Epithelial cell of proximal tubule (primary cell): Measurements from ENCODE around the gene CHST10. TPM values are rescaled to one million over a fixed set of nuclear protein-coding genes. Genes with fewer than 3 reads are reported as not detected.

Source experiments
- DNase-seq: peaks from one replicate; pipeline ENCODE4 v3.0.0-alpha.2; 2011; ENCODE audit warnings: low read depth
- H3K4me3 ChIP-seq: 2 replicates; pipeline ENCODE4 v1.5.1; 2011; ENCODE audit warnings: low read depth, mild to moderate bottlenecking, low read length
- CTCF ChIP-seq: conservative IDR thresholded peaks from 2 replicates; pipeline ENCODE4 v1.5.1; 2012; ENCODE audit warnings: low read depth, mild to moderate bottlenecking, low read length
- total RNA-seq: library from RNA; depleted of rRNA; stranded (reverse); fragments of >200 nt; gene quantifications from 2 replicates; pipeline ENCODE4 v1.2.3, GENCODE V29; 2015

The CHST10 gene
- total RNA-seq, 1 donor from 2014 or later = 8.8 TPM

DNA sequence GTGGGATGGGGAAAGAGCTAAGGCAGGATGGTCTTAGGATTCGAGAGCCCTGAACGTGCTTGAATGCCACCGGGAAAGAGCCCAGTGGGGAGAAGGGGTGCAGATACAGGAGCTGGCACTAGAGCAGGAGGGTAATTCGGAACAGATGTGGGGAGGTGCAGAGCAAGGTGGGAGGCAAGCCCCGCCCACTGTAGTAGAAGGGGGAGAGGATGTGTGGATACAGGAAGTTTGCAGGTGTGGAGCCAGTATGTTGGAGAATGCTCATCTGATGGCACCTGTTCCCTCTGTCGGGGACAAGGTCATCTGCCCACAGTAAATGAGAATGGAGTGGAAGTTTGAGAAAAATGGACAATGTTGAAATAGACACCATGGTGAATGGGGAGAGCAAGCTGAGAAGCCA is 28.8 kb downstream of the CHST10 start:
- TF ChIP-seq CTCF = no peak
- H3K4me3 ChIP-seq = no peak overlapping the region
- DNase-seq = no peak

- TF ChIP-seq CTCF = no peak
- H3K4me3 ChIP-seq = no peak overlapping the region
- no peak for DNase-seq
Measured at GRCh38 chr2:100383954-100384353, 33.5 kb downstream of the CHST10 start.

DNA sequence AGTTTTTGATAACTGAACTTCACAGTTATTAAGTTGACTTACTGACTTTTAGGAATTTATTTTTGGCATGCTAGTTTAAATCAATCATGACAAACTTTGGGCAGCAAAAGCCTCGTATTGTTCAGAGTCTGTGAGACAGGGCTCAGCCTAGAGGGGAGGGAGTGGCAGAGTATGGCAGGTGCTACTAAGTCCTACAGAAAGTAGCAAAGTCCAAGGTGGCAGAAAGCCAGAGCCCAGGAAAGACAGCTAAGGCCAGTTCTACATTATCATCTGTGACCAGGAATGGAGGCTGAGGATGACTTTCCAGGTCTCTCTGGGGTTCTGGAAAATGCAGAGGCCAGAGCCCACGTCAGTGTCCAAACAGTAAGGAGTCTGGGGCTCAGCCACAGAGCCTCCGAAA is 34.2 kb downstream of the CHST10 start:
- no peak overlapping the region for H3K4me3 ChIP-seq
- TF ChIP-seq CTCF = no peak
- no peak for DNase-seq

GRCh38 chr2:100381240-100381639 is 36.2 kb downstream of the CHST10 start:
- peak; percentile 93 for TF ChIP-seq CTCF
- peak; percentile 33 for DNase-seq
- H3K4me3 ChIP-seq = no peak overlapping the region

- no peak for TF ChIP-seq CTCF
- no peak for DNase-seq
- no peak overlapping the region for H3K4me3 ChIP-seq
Measured at GRCh38 chr2:100380681-100381080, 36.8 kb downstream of the CHST10 start.

- TF ChIP-seq CTCF = no peak
- no peak for DNase-seq
Measured at GRCh38 chr2:100376836-100377235, 40.6 kb downstream of the CHST10 start.

DNA sequence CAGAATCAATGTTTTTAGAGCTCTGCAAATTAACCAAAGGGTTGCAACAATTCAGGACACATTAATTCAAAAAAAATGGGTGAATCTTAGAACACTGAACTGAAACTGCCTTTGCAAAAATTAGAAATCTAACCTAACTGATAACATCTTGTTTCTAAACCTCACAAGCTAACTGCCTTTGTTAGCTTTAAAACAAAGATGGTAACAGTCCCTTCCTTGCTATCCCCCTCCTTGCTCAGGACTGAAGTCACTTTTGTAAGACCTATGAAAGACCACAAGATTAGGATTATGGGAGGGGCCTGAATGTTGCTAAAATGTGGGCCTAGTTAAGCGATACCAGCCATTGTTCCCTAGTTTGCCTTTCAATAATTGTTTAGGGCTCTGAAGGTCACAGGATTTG is 50.3 kb downstream of the CHST10 start:
- TF ChIP-seq CTCF = no peak
- DNase-seq = no peak
- no peak overlapping the region for H3K4me3 ChIP-seq

More at GRCh38 chr2:100376836-100377235, 40.6 kb downstream of the CHST10 start:
- H3K4me3 ChIP-seq = no peak overlapping the region
